Upper lobe of left lung (tissue), 6 donors: Measurements from ENCODE around the gene CAV1. TPM values are rescaled to one million over a fixed set of nuclear protein-coding genes. Genes with fewer than 3 reads are reported as not detected.

Experiments used
- ATAC-seq, 2 donors: fragments of 200-7000 bp; cut with Tn5 transposase; one replicate each; pipeline ENCODE4 v1.9.1; 2022; ENCODE audit warnings: mild to moderate bottlenecking in 2 of 2, moderate library complexity in 2 of 2; ENCODE audit not compliant: low FRiP score in 2 of 2
- DNase-seq, 2 donors: peaks; one replicate each; pipeline ENCODE4 v3.0.0-alpha.2; 2019 to 2020
- H3K27ac ChIP-seq, 4 donors: fragments of 200-600 bp; sonication (generic); one replicate each; pipeline ENCODE4 v1.5.1; 2016 to 2019
- H3K27me3 ChIP-seq, 4 donors: fragments of 200-600 bp; sonication (generic); one replicate each; pipeline ENCODE4 v1.5.1; 2017 to 2019
- H3K36me3 ChIP-seq, 4 donors: fragments of 200-600 bp; sonication (generic); one replicate each; pipeline ENCODE4 v1.5.1; 2016 to 2019
- H3K4me1 ChIP-seq, 4 donors: fragments of 200-600 bp; sonication (generic); one replicate each; pipeline ENCODE4 v1.5.1; 2018 to 2019
- H3K4me3 ChIP-seq, 4 donors: fragments of 200-600 bp; sonication (generic); one replicate each; pipeline ENCODE4 v1.5.1; 2017 to 2019; ENCODE audit warnings: mild to moderate bottlenecking in 2 of 4, moderate library complexity in 1 of 4
- H3K9me3 ChIP-seq, 4 donors: fragments of 200-600 bp; sonication (generic); one replicate each; pipeline ENCODE4 v1.5.1; 2018 to 2019
- EP300 ChIP-seq, 4 donors: sonication (generic); formaldehyde crosslinking; IDR thresholded peaks; one replicate each; pipeline ENCODE4 v1.5.1; 2017; ENCODE audit warnings: antibody characterized with exemption in 4 of 4, control low read depth in 2 of 4
- POLR2A ChIP-seq, 4 donors: fragments of 450-650 bp; IDR thresholded peaks; one replicate each; pipeline ENCODE4 v1.5.1; 2016 to 2017; ENCODE audit warnings: antibody characterized with exemption in 4 of 4, mild to moderate bottlenecking in 2 of 4
- POLR2AphosphoS5 ChIP-seq, 2 donors: sonication (generic); formaldehyde crosslinking; IDR thresholded peaks; one replicate each; pipeline ENCODE4 v1.5.1; 2017; ENCODE audit warnings: antibody characterized with exemption in 2 of 2
- WGBS, 2 donors: methylation state at CpG; one replicate each; pipeline ENCODE4 v1.1.5; 2017 to 2018; 5-methylcytosine and 5-hydroxymethylcytosine counted together
- total RNA-seq, 6 donors: library from RNA; depleted of rRNA in 4 of 6; stranded (reverse); fragments of >200 nt in 4 of 6; gene quantifications; one replicate each; pipeline versions ENCODE4 v1.1.0 to v1.2.1, GENCODE V29; 2016 to 2021
- TF ChIP-seq, protein P1 (sequence below), 6 experiments: fragments of 450-650 bp in 4 of 6; fragments of 200-600 bp in 2 of 6; sonication (generic) in 2 of 6; IDR thresholded peaks; one replicate each; pipeline ENCODE4 v1.5.1; 2016 to 2019; ENCODE audit warnings: antibody characterized with exemption in 6 of 6
- donor health status: DM: no; HTN: no; CAD: no; lungs with moderate emphysema.
- donor health status: DM: no; HTN: yes; CAD: no; lungs with severe emphysema.

Gene CAV1
- total RNA-seq, 6 donors from 2014 or later = 207 to 951 (median 552) TPM

DNA sequence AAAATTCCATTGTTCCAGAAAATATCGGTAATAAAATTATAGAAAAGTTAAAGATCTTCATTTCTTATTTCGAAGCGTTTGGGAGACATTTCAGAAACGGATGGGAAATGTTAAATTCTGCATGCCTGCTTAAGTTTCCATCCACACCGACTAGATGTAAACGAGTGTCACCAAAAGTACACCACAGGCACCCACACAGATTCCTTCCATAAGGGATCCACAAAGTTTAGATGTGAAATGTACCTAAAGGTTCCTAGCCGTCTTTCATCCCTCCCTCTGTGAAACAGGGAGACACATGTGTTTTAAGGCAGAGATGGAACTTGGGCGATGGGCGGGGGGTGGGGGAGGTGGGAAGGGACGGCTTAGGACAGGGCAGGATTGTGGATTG lies 621 bp upstream of the CAV1 start:
- H3K9me3 ChIP-seq = no peaks in the 10 kb centered on the region
- peaks cover 0 to 3% (median 0%) of the 10 kb centered on the region in 4 donors for H3K27me3 ChIP-seq
- ATAC-seq (no peak), DNase-seq (no peak)
- H3K27ac ChIP-seq = peak overlapping the region; percentile 89 to 99 (median 94)
- 15% methylated on average over 10 of the region's 10 CpGs for WGBS, 2 donors
- H3K4me3 ChIP-seq = peak overlapping the region in 3 of 4 donors; percentile 52 to 71 (median 64)
- peaks cover 6 to 44% (median 31%) of the 10 kb centered on the region in 4 donors for H3K4me1 ChIP-seq
- H3K36me3 ChIP-seq = peaks cover 0 to 7% (median 0%) of the 10 kb centered on the region in 4 donors
- no peak for TF ChIP-seq EP300 (IDR thresholded peaks at IDR 0.05)
- TF ChIP-seq POLR2A (IDR thresholded peaks at IDR 0.05) = no peak
- no peak for TF ChIP-seq POLR2AphosphoS5 (IDR thresholded peaks at IDR 0.05)
- TF ChIP-seq, protein P1, sequence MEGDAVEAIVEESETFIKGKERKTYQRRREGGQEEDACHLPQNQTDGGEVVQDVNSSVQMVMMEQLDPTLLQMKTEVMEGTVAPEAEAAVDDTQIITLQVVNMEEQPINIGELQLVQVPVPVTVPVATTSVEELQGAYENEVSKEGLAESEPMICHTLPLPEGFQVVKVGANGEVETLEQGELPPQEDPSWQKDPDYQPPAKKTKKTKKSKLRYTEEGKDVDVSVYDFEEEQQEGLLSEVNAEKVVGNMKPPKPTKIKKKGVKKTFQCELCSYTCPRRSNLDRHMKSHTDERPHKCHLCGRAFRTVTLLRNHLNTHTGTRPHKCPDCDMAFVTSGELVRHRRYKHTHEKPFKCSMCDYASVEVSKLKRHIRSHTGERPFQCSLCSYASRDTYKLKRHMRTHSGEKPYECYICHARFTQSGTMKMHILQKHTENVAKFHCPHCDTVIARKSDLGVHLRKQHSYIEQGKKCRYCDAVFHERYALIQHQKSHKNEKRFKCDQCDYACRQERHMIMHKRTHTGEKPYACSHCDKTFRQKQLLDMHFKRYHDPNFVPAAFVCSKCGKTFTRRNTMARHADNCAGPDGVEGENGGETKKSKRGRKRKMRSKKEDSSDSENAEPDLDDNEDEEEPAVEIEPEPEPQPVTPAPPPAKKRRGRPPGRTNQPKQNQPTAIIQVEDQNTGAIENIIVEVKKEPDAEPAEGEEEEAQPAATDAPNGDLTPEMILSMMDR (IDR thresholded peaks at IDR 0.05) = no peak

DNA sequence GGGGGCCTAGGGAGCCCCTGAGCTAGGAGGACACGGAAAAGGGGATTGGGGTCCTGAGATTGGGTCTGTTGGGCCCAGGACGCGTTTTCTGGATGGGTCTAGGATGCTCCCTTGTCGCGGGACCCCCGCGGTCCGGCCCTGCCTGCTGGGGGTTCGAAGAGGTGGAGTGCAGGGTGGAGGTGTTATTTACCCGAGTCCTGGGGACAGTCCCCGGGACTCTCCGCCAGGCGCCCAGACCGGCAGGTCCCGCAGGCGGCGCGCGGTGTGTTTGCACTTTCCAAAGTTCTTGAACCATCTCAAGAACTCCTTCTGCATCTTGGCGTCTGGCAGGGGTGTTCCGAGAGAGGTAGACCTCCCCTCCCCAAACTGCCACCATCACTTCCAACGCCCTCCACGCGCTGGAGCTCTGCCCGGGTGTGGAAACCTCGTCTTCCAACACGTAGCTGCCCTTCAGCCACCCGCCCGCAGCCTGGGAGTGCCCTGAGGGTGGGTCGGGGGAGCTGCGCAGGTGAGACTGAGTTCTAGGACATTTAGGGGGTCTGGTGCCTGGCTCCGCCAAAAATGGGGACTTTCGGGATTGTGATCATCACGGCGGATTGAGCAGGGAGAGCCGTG lies 569 bp downstream of the CAV1 start:
- ATAC-seq = peak; percentile 63 to 81
- peaks cover 6 to 44% (median 35%) of the 10 kb centered on the region in 4 donors for H3K4me1 ChIP-seq

DNA sequence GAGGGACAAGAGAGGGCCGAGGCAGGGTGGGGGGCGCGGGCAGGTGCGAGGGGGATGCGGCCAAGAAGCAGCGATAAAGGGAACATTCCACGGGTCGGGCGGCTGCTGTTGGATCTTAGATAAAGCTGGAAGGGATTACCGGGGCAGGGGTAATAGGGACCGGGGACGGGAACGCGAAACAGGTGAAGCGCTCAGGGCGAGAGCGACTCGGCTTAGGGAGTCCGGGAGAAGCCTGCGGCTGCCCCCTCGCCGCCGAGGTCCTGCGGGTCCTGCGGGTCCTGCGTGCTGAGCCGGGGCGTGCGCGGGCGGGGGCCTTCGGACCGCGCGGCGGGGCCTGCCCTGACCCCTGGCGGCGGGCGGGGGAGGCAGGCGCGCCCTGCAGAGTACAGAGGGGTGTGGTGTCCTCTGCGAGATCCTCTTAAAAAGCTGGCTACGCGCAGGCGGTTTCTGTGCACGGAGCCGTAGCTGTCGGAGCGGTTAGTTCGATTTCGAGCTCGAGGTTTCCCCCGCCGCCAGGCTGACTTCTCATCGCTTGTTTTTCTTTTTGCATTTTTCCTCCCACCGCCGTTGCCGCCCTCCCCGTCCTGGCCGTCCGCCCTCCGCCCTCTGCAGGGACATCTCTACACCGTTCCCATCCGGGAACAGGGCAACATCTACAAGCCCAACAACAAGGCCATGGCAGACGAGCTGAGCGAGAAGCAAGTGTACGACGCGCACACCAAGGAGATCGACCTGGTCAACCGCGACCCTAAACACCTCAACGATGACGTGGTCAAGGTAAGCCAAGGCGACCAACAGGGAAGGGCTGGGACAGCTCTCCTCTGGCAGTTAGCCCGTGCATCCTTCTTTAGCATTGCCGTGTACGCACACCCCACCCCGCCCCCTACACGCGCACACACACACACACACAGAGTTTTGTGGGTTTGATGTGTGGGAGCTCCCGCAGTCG lies 1.4 kb downstream of the CAV1 start:
- peak; percentile 93 for ATAC-seq
- peak; percentile 82 to 96 for DNase-seq
- peaks cover 0 to 3% (median 0%) of the 10 kb centered on the region in 4 donors for H3K27me3 ChIP-seq
- peak overlapping the region; percentile 89 to 99 (median 94) for H3K27ac ChIP-seq
- peak overlapping the region; percentile 52 to 71 (median 66) for H3K4me3 ChIP-seq
- TF ChIP-seq EP300 (IDR thresholded peaks at IDR 0.05) (no peak), POLR2A (IDR thresholded peaks at IDR 0.05) (peak in 1 of 4 donors; percentile 60), POLR2AphosphoS5 (IDR thresholded peaks at IDR 0.05) (peak; percentile 37 to 45)
- TF ChIP-seq, protein P1 (IDR thresholded peaks at IDR 0.05) = peak; percentile 90 to 97 (median 94)
- 0 to 1% methylated on average over 59 to 69 of the region's 83 CpGs for WGBS, 2 donors
- H3K36me3 ChIP-seq = peaks cover 0 to 10% (median 0%) of the 10 kb centered on the region in 4 donors
- H3K4me1 ChIP-seq = peaks cover 6 to 44% (median 35%) of the 10 kb centered on the region in 4 donors
- no peaks in the 10 kb centered on the region for H3K9me3 ChIP-seq

More for the DNA sequence above, 569 bp downstream of the CAV1 start:
- peaks cover 0 to 10% (median 0%) of the 10 kb centered on the region in 4 donors for H3K36me3 ChIP-seq
- peak overlapping the region; percentile 89 to 99 (median 94) for H3K27ac ChIP-seq
- 0% methylated on average over 5 to 36 of the region's 36 CpGs for WGBS, 2 donors
- H3K9me3 ChIP-seq = no peaks in the 10 kb centered on the region
- peak overlapping the region; percentile 52 to 71 (median 66) for H3K4me3 ChIP-seq
- peak; percentile 75 to 91 for DNase-seq
- TF ChIP-seq, protein P1 (IDR thresholded peaks at IDR 0.05) = peak in 3 of 6 experiments; percentile 13 to 49 (median 35)
- TF ChIP-seq POLR2AphosphoS5 (IDR thresholded peaks at IDR 0.05) (peak in 1 of 2 donors; percentile 53), POLR2A (IDR thresholded peaks at IDR 0.05) (no peak), EP300 (IDR thresholded peaks at IDR 0.05) (peak in 1 of 4 donors; percentile 39)
- peaks cover 0 to 3% (median 0%) of the 10 kb centered on the region in 4 donors for H3K27me3 ChIP-seq

GRCh38 chr7:116526897-116527296 lies 2.1 kb downstream of the CAV1 start:
- Histone ChIP-seq H3K27ac (peak overlapping the region; percentile 89 to 99 (median 94)), H3K4me1 (peaks cover 6 to 42% (median 35%) of the 10 kb centered on the region in 4 donors), H3K4me3 (peak overlapping the region; percentile 38 to 71 (median 58)), H3K27me3 (peaks cover 0 to 3% (median 0%) of the 10 kb centered on the region in 4 donors), H3K36me3 (peaks cover 0 to 10% (median 0%) of the 10 kb centered on the region in 4 donors), H3K9me3 (no peaks in the 10 kb centered on the region)
- 27 to 32% methylated on average over 5 of the region's 5 CpGs for WGBS, 2 donors
- ATAC-seq (no peak), DNase-seq (no peak)
- no peak for TF ChIP-seq EP300 (IDR thresholded peaks at IDR 0.05)

DNA sequence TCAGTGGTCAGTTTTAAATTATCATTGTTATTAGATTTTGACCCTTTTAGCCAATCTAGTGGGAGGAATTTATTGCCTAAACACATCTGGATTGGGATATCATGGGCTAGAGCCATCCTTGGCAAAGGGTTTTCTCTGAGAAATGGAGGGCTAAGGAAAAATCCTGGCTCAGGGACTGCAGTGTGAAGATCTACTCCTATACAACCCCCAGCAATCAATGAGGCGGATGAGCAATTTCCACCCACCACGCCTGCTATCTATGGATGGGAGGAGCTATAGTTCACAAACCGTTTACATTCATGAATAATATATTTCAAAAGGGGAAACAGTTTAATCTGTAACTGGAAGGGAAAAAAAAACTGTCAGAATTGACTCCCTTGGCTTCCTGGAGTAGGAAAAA lies 2.7 kb downstream of the CAV1 start:
- Histone ChIP-seq H3K27me3 (peaks cover 0 to 3% (median 0%) of the 10 kb centered on the region in 4 donors), H3K9me3 (no peaks in the 10 kb centered on the region), H3K4me3 (peak overlapping the region in 3 of 4 donors; percentile 52 to 71 (median 64)), H3K27ac (peak overlapping the region; percentile 89 to 99 (median 94)), H3K36me3 (peaks cover 0 to 12% (median 0%) of the 10 kb centered on the region in 4 donors), H3K4me1 (peaks cover 3 to 38% (median 34%) of the 10 kb centered on the region in 4 donors)
- no peak for ATAC-seq
- no peak for DNase-seq
- TF ChIP-seq EP300 (IDR thresholded peaks at IDR 0.05) = no peak
- WGBS, 2 donors = 30 to 34% methylated on average over 3 of the region's 3 CpGs
